Mucosa of descending colon (tissue), 3 donors: ENCODE data around the gene SLC9A3. TPM values are rescaled to one million over a fixed set of nuclear protein-coding genes. Genes with fewer than 3 reads are reported as not detected.

ENCODE experiments used
- ATAC-seq: fragments of 200-7000 bp; cut with Tn5 transposase; one replicate; pipeline ENCODE4 v1.9.1; 2020; ENCODE audit warnings: mild to moderate bottlenecking, moderate library complexity
- DNase-seq, 3 donors: peaks; one replicate each; pipeline ENCODE4 v3.0.0-alpha.2; 2020
- H3K36me3 ChIP-seq: fragments of 200-600 bp; one replicate; pipeline ENCODE4 v1.8.0; 2021; ENCODE audit warnings: low read depth, mild to moderate bottlenecking
- H3K4me1 ChIP-seq: fragments of 200-600 bp; one replicate; pipeline ENCODE4 v1.8.0; 2021; ENCODE audit warnings: low read depth, mild to moderate bottlenecking
- H3K4me3 ChIP-seq: fragments of 200-600 bp; one replicate; pipeline ENCODE4 v1.8.0; 2021; ENCODE audit warnings: mild to moderate bottlenecking
- H3K9me3 ChIP-seq: fragments of 200-600 bp; one replicate; pipeline ENCODE4 v1.8.0; 2021; ENCODE audit warnings: mild to moderate bottlenecking
- intact Hi-C, 2 donors: fragments of 100-400 bp; cut with DNase I in 1 of 2; cut with micrococcal nuclease in 1 of 2; formaldehyde crosslinking; loops; one replicate each; pipeline versions ENCODE4 v1.11.0 to v1.11.1; 2022; cut with DNase I, micrococcal nuclease
- total RNA-seq, 3 donors: library from RNA; stranded (reverse); fragmentation: NEBNext Ultra II Directional in 2 of 3; extraction: Animal tissue kit (Norgen Biotek cat#: 25700) in 2 of 3; gene quantifications; one replicate each; pipeline versions ENCODE4 v1.2.1 to v1.2.4, GENCODE V29; 2021 to 2023
- TF ChIP-seq, protein P1 (sequence below): fragments of 200-600 bp; IDR thresholded peaks from one replicate; pipeline ENCODE4 v1.8.0; 2022; ENCODE audit warnings: antibody characterized with exemption, mild to moderate bottlenecking
- donor health status: DM: no; HTN: no; CAD: no; lungs with moderate emphysema.
- donor health status: DM: no; HTN: no; CAD: no.
- donor health status: DM: no; HTN: yes; CAD: no.

SLC9A3 gene
- total RNA-seq, 3 donors from 2014 or later: 29.2 to 272 (median 77.7) TPM

DNA sequence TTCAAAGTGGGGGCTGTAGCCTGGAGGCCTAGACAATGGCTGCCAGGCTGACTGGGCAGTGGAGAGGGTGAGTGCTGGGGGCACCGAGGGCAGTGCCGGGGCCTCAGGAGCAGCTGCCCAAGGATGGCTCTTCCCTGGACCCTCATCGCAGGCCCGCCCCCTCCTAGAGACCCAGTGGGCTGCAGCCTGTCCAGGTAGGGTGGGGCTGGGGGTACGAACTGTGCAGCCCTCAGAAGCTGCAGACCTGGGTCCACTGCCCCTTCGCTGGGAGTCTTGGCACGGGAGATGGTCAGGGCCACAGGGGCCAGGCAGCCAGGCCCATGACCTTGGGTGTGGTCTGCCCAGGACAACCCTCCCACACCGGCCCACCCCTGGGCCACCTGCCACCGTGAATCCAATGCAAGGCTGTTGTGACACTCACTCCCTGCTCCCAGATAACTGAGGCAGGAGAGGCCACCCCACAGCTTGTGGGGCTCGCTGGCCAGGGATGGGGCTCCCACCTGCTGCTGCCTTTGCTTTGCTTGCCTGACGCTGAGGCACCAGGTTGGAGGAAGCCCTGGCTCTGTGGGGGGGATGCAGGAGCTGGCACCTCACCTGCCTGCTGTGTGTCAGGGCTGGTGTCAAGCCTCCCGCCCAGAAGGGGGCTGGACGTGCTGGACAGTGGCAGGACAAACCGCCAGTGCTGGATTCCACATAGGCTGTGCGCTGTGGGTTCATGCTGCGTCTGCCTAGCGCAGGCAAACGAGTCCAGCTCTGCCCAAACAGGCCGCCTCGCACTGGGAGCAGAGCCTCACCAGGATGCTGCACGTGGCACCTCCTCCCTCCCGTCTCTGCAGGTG lies 23.1 kb upstream of the SLC9A3 start:
- TF ChIP-seq, protein P1, sequence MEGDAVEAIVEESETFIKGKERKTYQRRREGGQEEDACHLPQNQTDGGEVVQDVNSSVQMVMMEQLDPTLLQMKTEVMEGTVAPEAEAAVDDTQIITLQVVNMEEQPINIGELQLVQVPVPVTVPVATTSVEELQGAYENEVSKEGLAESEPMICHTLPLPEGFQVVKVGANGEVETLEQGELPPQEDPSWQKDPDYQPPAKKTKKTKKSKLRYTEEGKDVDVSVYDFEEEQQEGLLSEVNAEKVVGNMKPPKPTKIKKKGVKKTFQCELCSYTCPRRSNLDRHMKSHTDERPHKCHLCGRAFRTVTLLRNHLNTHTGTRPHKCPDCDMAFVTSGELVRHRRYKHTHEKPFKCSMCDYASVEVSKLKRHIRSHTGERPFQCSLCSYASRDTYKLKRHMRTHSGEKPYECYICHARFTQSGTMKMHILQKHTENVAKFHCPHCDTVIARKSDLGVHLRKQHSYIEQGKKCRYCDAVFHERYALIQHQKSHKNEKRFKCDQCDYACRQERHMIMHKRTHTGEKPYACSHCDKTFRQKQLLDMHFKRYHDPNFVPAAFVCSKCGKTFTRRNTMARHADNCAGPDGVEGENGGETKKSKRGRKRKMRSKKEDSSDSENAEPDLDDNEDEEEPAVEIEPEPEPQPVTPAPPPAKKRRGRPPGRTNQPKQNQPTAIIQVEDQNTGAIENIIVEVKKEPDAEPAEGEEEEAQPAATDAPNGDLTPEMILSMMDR: no peak
- H3K36me3 ChIP-seq: no peaks in the 10 kb centered on the region
- DNase-seq (peak in 2 of 3 donors; percentile 52 to 56), ATAC-seq (peak; percentile 18)
- peaks cover 25% of the 10 kb centered on the region for H3K4me1 ChIP-seq
- H3K4me3 ChIP-seq: no peak overlapping the region
- H3K9me3 ChIP-seq: no peaks in the 10 kb centered on the region
- intact Hi-C loops: no loop called here

DNA sequence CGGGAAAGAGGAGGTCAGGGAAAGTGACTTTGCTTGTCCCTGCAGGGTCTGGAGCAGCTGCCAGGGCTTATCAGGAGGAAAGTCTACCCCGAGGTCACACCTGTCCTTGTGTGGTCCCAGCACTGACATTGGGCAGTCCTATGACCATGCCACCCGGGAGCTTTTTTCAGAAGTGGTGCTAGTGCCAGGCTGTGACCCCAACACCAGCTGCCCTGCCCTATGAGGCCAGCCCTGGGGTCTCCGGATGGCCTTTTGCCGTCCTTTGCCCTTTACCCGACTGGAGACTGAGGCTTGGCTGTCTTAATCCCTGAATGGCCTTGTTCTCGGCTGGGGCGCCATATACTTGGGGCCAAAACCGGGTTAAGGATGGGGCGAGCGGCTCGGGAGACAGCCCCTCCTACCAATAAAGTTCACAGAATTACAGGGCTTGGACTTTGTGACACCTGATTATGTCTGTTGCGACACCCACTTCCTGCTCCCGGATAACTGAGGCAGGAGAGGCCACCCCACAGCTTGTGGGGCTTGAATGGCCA lies 22.2 kb upstream of the SLC9A3 start:
- intact Hi-C loops: no loop called here
- peaks cover 25% of the 10 kb centered on the region for H3K4me1 ChIP-seq
- ATAC-seq (peak; percentile 80), DNase-seq (peak; percentile 66 to 72 (median 70))
- no peaks in the 10 kb centered on the region for H3K36me3 ChIP-seq
- H3K4me3 ChIP-seq: no peak overlapping the region
- TF ChIP-seq, protein P1: no peak
- no peaks in the 10 kb centered on the region for H3K9me3 ChIP-seq

DNA sequence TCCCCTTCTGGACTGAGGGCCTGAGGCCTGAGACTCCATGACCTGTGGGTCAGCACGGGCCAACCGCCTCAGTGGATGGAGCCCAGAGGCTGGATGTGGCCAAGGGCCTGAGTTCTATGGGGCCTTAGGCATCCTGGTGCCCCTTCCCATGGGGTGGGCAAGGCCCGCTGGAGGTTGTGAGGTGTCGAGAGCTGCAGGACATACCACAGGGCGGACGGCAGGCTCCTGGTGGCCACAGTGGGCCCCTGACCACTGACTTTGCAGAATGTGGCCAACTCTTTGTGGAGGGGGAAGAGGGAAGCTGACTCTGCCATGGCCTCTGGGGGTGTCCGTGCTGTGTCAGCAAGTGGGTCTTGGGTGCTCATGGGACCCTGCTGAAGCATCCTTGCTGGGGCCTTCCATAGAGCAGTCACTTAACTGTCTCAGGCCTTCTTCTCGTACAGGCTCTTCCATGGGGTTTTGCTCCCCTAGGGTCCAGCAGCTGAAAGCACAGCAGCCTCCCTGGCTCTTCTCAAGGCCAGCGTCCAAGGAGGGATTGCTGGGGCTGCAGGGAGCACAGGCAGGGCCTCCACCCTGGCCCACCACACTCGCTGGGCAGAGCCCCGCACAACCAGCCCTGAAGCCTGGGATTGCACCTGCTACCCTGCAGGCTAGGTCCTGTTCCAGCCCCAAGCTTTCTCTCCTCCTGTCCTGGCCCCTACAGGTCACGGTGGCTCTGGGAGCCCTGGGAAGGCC lies 21.6 kb upstream of the SLC9A3 start:
- H3K9me3 ChIP-seq: no peaks in the 10 kb centered on the region
- DNase-seq: peak in 2 of 3 donors; percentile 40 to 51
- no peak for ATAC-seq
- peaks cover 22% of the 10 kb centered on the region for H3K4me1 ChIP-seq
- intact Hi-C loops: no loop called here
- no peaks in the 10 kb centered on the region for H3K36me3 ChIP-seq
- TF ChIP-seq, protein P1: no peak
- H3K4me3 ChIP-seq: no peak overlapping the region

DNA sequence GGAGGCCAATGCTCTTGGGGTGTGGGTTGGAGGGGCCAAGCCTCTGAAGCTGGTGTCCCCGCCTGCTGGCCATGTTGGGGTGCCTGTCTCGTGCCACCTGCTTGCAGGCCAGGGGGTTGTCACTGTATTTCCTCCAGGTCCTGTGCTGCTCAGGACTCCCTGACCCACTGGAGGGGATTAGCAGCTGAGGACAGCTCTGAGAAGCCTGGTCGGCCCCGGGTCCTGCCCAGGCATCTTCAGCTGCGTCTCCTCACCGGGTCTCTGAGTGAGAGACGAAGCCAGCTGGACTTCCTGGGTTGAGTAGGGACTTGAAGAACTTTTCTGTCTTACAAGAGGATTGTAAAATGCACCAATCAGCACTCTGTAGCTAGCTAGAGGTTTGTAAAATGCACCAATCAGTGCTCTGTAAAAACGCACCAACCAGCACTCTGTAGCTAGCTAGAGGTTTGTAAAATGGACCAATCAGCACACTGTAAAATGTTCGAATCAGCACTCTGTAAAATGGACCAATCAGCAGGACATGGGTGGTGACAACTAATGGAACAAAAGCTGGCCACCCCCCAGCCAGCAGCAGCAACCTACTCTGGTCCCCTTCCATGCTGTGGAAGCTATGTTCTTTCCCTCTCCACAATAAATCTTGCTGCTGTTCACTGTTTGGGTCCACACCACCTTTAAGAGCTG lies 20.6 kb upstream of the SLC9A3 start:
- intact Hi-C loops: no loop called here
- TF ChIP-seq, protein P1: no peak
- ATAC-seq (no peak), DNase-seq (peak in 1 of 3 donors; percentile 13)
- Histone ChIP-seq H3K36me3 (no peaks in the 10 kb centered on the region), H3K4me1 (peaks cover 20% of the 10 kb centered on the region), H3K4me3 (no peak overlapping the region), H3K9me3 (no peaks in the 10 kb centered on the region)
